C4-2B (cell line): ENCODE results near the gene SPATA16.

Experiments
- ZFX ChIP-seq: fragments of 450-650 bp; IDR thresholded peaks from 2 replicates; pipeline ENCODE4 v1.6.1; 2017
- TF ChIP-seq, protein P1 (sequence below): fragments of 450-650 bp; conservative IDR thresholded peaks from 2 replicates; pipeline ENCODE4 v1.5.1; 2017; ENCODE audit warnings: mild to moderate bottlenecking

DNA sequence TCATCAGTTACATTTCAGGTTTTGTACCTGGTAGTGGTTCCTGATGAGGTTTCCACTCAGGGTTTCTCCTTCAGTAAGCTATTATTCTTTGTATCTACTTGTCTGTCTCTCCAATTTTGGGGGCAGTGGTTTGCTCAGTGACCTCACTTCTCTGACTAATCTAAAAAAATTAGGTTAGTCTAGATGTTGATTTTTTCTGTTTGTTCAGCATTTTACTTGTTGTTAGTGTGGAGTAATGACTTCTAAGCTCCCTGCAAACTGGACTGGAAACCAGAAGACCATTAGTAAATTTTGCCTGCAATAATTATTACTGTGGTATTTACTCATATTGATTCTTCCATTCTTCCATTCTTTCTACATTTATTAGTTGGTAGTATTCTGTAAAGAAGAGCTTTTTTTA is 139.4 kb downstream of the SPATA16 start:
- TF ChIP-seq, protein P1, sequence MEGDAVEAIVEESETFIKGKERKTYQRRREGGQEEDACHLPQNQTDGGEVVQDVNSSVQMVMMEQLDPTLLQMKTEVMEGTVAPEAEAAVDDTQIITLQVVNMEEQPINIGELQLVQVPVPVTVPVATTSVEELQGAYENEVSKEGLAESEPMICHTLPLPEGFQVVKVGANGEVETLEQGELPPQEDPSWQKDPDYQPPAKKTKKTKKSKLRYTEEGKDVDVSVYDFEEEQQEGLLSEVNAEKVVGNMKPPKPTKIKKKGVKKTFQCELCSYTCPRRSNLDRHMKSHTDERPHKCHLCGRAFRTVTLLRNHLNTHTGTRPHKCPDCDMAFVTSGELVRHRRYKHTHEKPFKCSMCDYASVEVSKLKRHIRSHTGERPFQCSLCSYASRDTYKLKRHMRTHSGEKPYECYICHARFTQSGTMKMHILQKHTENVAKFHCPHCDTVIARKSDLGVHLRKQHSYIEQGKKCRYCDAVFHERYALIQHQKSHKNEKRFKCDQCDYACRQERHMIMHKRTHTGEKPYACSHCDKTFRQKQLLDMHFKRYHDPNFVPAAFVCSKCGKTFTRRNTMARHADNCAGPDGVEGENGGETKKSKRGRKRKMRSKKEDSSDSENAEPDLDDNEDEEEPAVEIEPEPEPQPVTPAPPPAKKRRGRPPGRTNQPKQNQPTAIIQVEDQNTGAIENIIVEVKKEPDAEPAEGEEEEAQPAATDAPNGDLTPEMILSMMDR: no peak
- no peak for TF ChIP-seq ZFX
